Esophagus muscularis mucosa (tissue), 4 donors: Measurements from ENCODE around the gene SLC16A2.

Experiments
- EP300 ChIP-seq: sonication (generic); formaldehyde crosslinking; IDR thresholded peaks from one replicate; pipeline ENCODE4 v1.6.1; 2017; ENCODE audit warnings: antibody characterized with exemption
- POLR2A ChIP-seq: fragments of 450-650 bp; IDR thresholded peaks from one replicate; pipeline ENCODE4 v1.6.1; 2017; ENCODE audit warnings: antibody characterized with exemption, moderate library complexity, mild to moderate bottlenecking, low read depth
- POLR2AphosphoS5 ChIP-seq, 2 donors: sonication (generic); formaldehyde crosslinking; IDR thresholded peaks; one replicate each; pipeline ENCODE4 v1.6.1; 2017; ENCODE audit warnings: antibody characterized with exemption in 2 of 2
- TF ChIP-seq, protein P1 (sequence below), 3 experiments: fragments of 200-600 bp in 2 of 3; fragments of 450-650 bp in 1 of 3; sonication (generic) in 2 of 3; IDR thresholded peaks; one replicate each; pipeline ENCODE4 v1.5.1; 2017 to 2019; ENCODE audit warnings: antibody characterized with exemption in 3 of 3, mild to moderate bottlenecking in 2 of 3, moderate library complexity in 1 of 3

DNA sequence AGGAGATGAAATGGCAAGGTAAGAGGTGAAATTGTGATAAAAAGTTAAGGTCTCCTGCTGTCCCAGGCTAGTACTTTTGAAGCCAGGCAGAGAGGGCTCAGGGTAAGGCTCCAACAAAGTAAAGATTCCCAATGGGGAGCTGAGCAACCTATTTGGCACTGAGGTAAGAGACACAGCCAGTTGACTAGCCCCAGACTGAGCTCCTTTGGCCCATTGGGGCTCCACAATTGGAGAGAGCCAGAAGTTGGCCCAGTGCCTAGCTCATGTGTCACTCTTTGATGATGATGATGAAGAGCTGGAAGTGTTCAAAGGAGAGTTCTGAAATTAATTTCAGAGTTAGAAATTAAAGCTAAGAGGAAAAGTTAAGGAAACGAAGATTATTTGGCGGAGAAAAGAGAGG, 98.6 kb downstream of the SLC16A2 start:
- TF ChIP-seq, protein P1, sequence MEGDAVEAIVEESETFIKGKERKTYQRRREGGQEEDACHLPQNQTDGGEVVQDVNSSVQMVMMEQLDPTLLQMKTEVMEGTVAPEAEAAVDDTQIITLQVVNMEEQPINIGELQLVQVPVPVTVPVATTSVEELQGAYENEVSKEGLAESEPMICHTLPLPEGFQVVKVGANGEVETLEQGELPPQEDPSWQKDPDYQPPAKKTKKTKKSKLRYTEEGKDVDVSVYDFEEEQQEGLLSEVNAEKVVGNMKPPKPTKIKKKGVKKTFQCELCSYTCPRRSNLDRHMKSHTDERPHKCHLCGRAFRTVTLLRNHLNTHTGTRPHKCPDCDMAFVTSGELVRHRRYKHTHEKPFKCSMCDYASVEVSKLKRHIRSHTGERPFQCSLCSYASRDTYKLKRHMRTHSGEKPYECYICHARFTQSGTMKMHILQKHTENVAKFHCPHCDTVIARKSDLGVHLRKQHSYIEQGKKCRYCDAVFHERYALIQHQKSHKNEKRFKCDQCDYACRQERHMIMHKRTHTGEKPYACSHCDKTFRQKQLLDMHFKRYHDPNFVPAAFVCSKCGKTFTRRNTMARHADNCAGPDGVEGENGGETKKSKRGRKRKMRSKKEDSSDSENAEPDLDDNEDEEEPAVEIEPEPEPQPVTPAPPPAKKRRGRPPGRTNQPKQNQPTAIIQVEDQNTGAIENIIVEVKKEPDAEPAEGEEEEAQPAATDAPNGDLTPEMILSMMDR (IDR thresholded peaks at IDR 0.05): no peak
- no peak for TF ChIP-seq POLR2A
- TF ChIP-seq POLR2AphosphoS5 (IDR thresholded peaks at IDR 0.05): no peak
- TF ChIP-seq EP300: no peak
